ENCODE data around the gene TTPAL.
"Not testable (repeated sequence)": the region's sequence is repeated elsewhere in the genome, so short reads cannot be mapped to it uniquely, and the experiment has no call there.

Gene TTPAL

GRCh38 chr20:44468044-44468782, 7.5 kb upstream of the TTPAL start:
- DNase-seq = no peak

- DNase-seq = no peak
Measured at GRCh38 chr20:44470327-44470726, 5.3 kb upstream of the TTPAL start.

- DNase-seq = no peak
Measured at GRCh38 chr20:44471481-44471882, 4.2 kb upstream of the TTPAL start.

- not testable (repeated sequence) for DNase-seq
Measured at GRCh38 chr20:44472283-44472682, 3.4 kb upstream of the TTPAL start.

- DNase-seq = peak; percentile 31
Measured at GRCh38 chr20:44475372-44475693, 341 bp upstream of the TTPAL start.

GRCh38 chr20:44477151-44477550, 1.5 kb downstream of the TTPAL start:
- DNase-seq = no peak

- DNase-seq = no peak
Measured at GRCh38 chr20:44478206-44478605, 2.5 kb downstream of the TTPAL start.

- no peak for DNase-seq
Measured at GRCh38 chr20:44479643-44480042, 4.0 kb downstream of the TTPAL start.

- no peak for DNase-seq
Measured at GRCh38 chr20:44480097-44480496, 4.4 kb downstream of the TTPAL start.

- no peak for DNase-seq
Measured at GRCh38 chr20:44481719-44482416, 6.2 kb downstream of the TTPAL start.

GRCh38 chr20:44483112-44483511, 7.4 kb downstream of the TTPAL start:
- DNase-seq = no peak

- DNase-seq = no peak
Measured at GRCh38 chr20:44485078-44485829, 9.6 kb downstream of the TTPAL start.

GRCh38 chr20:44485830-44486198, 10.1 kb downstream of the TTPAL start:
- DNase-seq = no peak

- DNase-seq = no peak
Measured at GRCh38 chr20:44488551-44488950, 12.9 kb downstream of the TTPAL start.

GRCh38 chr20:44489223-44489622, 13.5 kb downstream of the TTPAL start:
- DNase-seq = no peak

- no peak for DNase-seq
Measured at GRCh38 chr20:44489931-44490330, 14.3 kb downstream of the TTPAL start.

GRCh38 chr20:44491635-44492395, 16.1 kb downstream of the TTPAL start:
- DNase-seq = no peak

- DNase-seq = no peak
Measured at GRCh38 chr20:44494266-44494665, 18.6 kb downstream of the TTPAL start.

- DNase-seq = no peak
Measured at GRCh38 chr20:44494681-44495080, 19.0 kb downstream of the TTPAL start.

- DNase-seq = no peak
Measured at GRCh38 chr20:44495257-44495656, 19.6 kb downstream of the TTPAL start.

- no peak for DNase-seq
Measured at GRCh38 chr20:44495802-44496481, 20.3 kb downstream of the TTPAL start.

GRCh38 chr20:44496976-44497375, 21.3 kb downstream of the TTPAL start:
- DNase-seq = no peak

- no peak for DNase-seq
Measured at GRCh38 chr20:44497761-44498160, 22.1 kb downstream of the TTPAL start.
